K562 (cell line): ENCODE measurements around the gene ANO2. TPM values are rescaled to one million over a fixed set of nuclear protein-coding genes. Genes with fewer than 3 reads are reported as not detected.

Experiments used
- ATAC-seq: fragments of 200-7000 bp; cut with Tn5 transposase; 3 replicates; pipeline ENCODE4 v1.9.1; 2020; ENCODE audit warnings: moderate library complexity
- BruUV-seq: library from RNA; stranded (reverse); fragments of 400-500 nt; replicated peaks from 2 replicates; lab custom pipeline; 2021; lab: Mats Ljungman, UMichigan
- CTCF ChIA-PET: fragments of 300-600 bp; formaldehyde crosslinking; extraction: SDS; loops from one replicate; lab custom pipeline; 2021; ENCODE audit warnings: low intra/inter-chr PET ratio; lab: Yijun Ruan, JAX
- POLR2A ChIA-PET: fragments of 300-600, 350-650 bp; sonication (Branson Sonifier 250); formaldehyde crosslinking; extraction: SDS; loops from one replicate; lab custom pipeline; 2021; ENCODE audit warnings: antibody characterized with exemption, inconsistent platforms; lab: Yijun Ruan, JAX
- DNase-seq, 4 experiments: peaks; one replicate each; pipeline versions ENCODE4 v3.0.0 to v3.0.0-alpha.2; 2011 to 2018; ENCODE audit warnings: low spot score in 3 of 4, mixed read lengths in 3 of 4; ENCODE audit errors: extremely low read depth in 1 of 4
- FAIRE-seq: peaks from 2 replicates; lab custom pipeline; 2011; peaks lifted over from hg19 to GRCh38; lab: Jason Lieb, UNC
- H2AFZ ChIP-seq: 2 replicates; pipeline ENCODE4 v1.6.0; 2011; ENCODE audit warnings: low read depth, low read length, control low read depth, inconsistent platforms
- H3K27ac ChIP-seq: fragments of 200-600 bp; 3 replicates; pipeline ENCODE4 v1.8.0; 2011; ENCODE audit warnings: low read depth, mild to moderate bottlenecking, control low read depth, inconsistent platforms, low read length, moderate library complexity, mixed read lengths; ENCODE audit errors: extremely low read depth
- H3K27me3 ChIP-seq, 2 experiments: fragments of 300-600 bp in 1 of 2; 2 replicates in 1 of 2; 3 replicates in 1 of 2; pipeline versions ENCODE4 v1.6.0 to v1.8.0; 2011; ENCODE audit warnings: inconsistent platforms in 2 of 2, low read length in 2 of 2, mild to moderate bottlenecking in 1 of 2, mixed read lengths in 1 of 2, moderate library complexity in 1 of 2; ENCODE audit not compliant: control insufficient read depth in 2 of 2, insufficient read depth in 2 of 2
- H3K36me3 ChIP-seq: fragments of 300-600 bp; 3 replicates; pipeline ENCODE4 v1.8.0; 2011; ENCODE audit warnings: mild to moderate bottlenecking, low read length, inconsistent platforms; ENCODE audit not compliant: control insufficient read depth, insufficient read depth
- H3K4me1 ChIP-seq, 2 experiments: fragments of 200-600 bp in 1 of 2; replicated peaks in 1 of 2; 2 replicates in 1 of 2; 3 replicates in 1 of 2; pipeline versions ENCODE4 v1.5.1 to v1.8.0; 2011; ENCODE audit warnings: inconsistent platforms in 2 of 2, low read length in 2 of 2, mild to moderate bottlenecking in 1 of 2, mixed read lengths in 1 of 2, moderate library complexity in 1 of 2; ENCODE audit not compliant: control insufficient read depth in 2 of 2, insufficient read depth in 2 of 2
- H3K4me2 ChIP-seq: 2 replicates; pipeline ENCODE4 v1.6.1; 2011; ENCODE audit warnings: low read length, control low read depth, inconsistent platforms, mixed read lengths; ENCODE audit not compliant: insufficient read depth
- H3K4me3 ChIP-seq: fragments of 200-600 bp; sonication (generic), shearing (Covaris generic); 2 replicates; pipeline ENCODE4 v1.5.1; 2016; ENCODE audit warnings: control low read depth, inconsistent platforms
- H3K79me2 ChIP-seq: fragments of 200-600 bp; 3 replicates; pipeline ENCODE4 v1.8.0; 2011; ENCODE audit warnings: low read length, inconsistent platforms; ENCODE audit not compliant: control insufficient read depth, insufficient read depth
- H3K9ac ChIP-seq, 2 experiments: 2 replicates each; pipeline versions ENCODE4 v1.6.0 to v1.6.1; 2011; ENCODE audit warnings: low read depth in 2 of 2, low read length in 2 of 2, control low read depth in 1 of 2, inconsistent platforms in 1 of 2, mild to moderate bottlenecking in 1 of 2, mixed read lengths in 1 of 2; ENCODE audit not compliant: insufficient read depth in 1 of 2
- H3K9me1 ChIP-seq: one replicate; pipeline ENCODE4 v1.6.0; 2011; ENCODE audit warnings: inconsistent platforms, mild to moderate bottlenecking, low read length, moderate library complexity; ENCODE audit not compliant: control insufficient read depth, insufficient read depth
- H3K9me3 ChIP-seq: replicated peaks from 2 replicates; pipeline ENCODE4 v1.5.1; 2011; ENCODE audit warnings: low read depth, low read length, inconsistent platforms; ENCODE audit not compliant: control insufficient read depth, insufficient read depth
- H4K20me1 ChIP-seq: replicated peaks from 2 replicates; pipeline ENCODE4 v1.6.1; 2011; ENCODE audit warnings: low read length, inconsistent platforms, mixed read lengths; ENCODE audit not compliant: control insufficient read depth, insufficient read depth
- ARID3B ChIP-seq: fragments of 250-450 bp; sonication (Bioruptor Pico); IDR thresholded peaks from 2 replicates; pipeline ENCODE4 v1.4.0; 2020; ENCODE audit warnings: borderline replicate concordance
- EP400 ChIP-seq: fragments of 450-650 bp; IDR thresholded peaks from 2 replicates; pipeline ENCODE4 v1.6.1; 2017; ENCODE audit warnings: antibody characterized with exemption, mild to moderate bottlenecking, moderate library complexity
- KLF10 ChIP-seq: fragments of 250-450 bp; sonication (Bioruptor Pico); IDR thresholded peaks from 2 replicates; pipeline ENCODE4 v1.6.1; 2021; ENCODE audit warnings: matching md5 sums
- MAFF ChIP-seq: IDR thresholded peaks from 2 replicates; pipeline ENCODE4 v1.6.1; 2012; ENCODE audit warnings: low read length, improper control_type of control experiment
- MBD1 ChIP-seq: fragments of 250-450 bp; sonication (Bioruptor Pico); IDR thresholded peaks from 2 replicates; pipeline ENCODE4 v1.8.0; 2022; ENCODE audit warnings: inconsistent platforms
- PRPF4 ChIP-seq: fragments of 200-400 bp; formaldehyde crosslinking; IDR thresholded peaks from one replicate; pipeline ENCODE4 v1.6.1; 2017; ENCODE audit warnings: low read length, low read depth, mild to moderate bottlenecking; ENCODE audit not compliant: insufficient read depth, poor library complexity, severe bottlenecking
- RAD51 ChIP-seq: fragments of 450-650 bp; IDR thresholded peaks from 2 replicates; pipeline ENCODE4 v1.7.1; 2016; ENCODE audit warnings: low read depth, mild to moderate bottlenecking, borderline replicate concordance
- ZSCAN29 ChIP-seq: fragments of 450-650 bp; IDR thresholded peaks from 2 replicates; pipeline ENCODE4 v1.6.1; 2017
- WGBS: fragments of 100-300 bp; shearing (Covaris generic); methylation state at CpG from one replicate; pipeline ENCODE4 v1.1.6; 2016; ENCODE audit warnings: low coverage, mixed read lengths; ENCODE audit not compliant: insufficient coverage; ENCODE audit errors: missing lambda C conversion rate; 5-methylcytosine and 5-hydroxymethylcytosine counted together
- in situ Hi-C: fragments of 300-500 bp; cut with MboI; formaldehyde crosslinking; loops from 4 replicates; pipeline ENCODE4 v1.15.0; 2018; ENCODE audit warnings: inconsistent platforms, mixed read lengths
- intact Hi-C: fragments of 100-400 bp; cut with micrococcal nuclease; formaldehyde crosslinking; loops from 2 replicates; pipeline ENCODE4 v1.14.2; 2022
- polyA plus RNA-seq, 8 experiments: library from polyadenylated mRNA; depleted of rRNA in 4 of 8; stranded (reverse) in 5 of 8; unstranded in 3 of 8; fragments of >200 nt; fragmentation: Nextera tagmentation in 2 of 8; fragmentation: Illumina TruSeq in 1 of 8; extraction: Ambion mirVana in 2 of 8; extraction: Trizol in 1 of 8; gene quantifications; 2 replicates each; pipeline versions ENCODE4 v1.2.1 to v1.2.3, GENCODE V29; 2011 to 2014; ENCODE audit warnings: inconsistent platforms in 1 of 8, missing spikeins in 1 of 8
- total RNA-seq, 7 experiments: library from RNA; depleted of rRNA in 6 of 7; stranded (reverse); fragments of >200 nt in 6 of 7; fragmentation: Illumina TruSeq in 2 of 7; extraction: Trizol in 2 of 7; gene quantifications; 2 replicates each; pipeline versions ENCODE4 v1.2.1 to v1.2.3, GENCODE V29; 2011 to 2021; ENCODE audit warnings: low replicate concordance in 1 of 7
- TF ChIP-seq, protein P1 (sequence below): fragments of 450-650 bp; formaldehyde crosslinking; IDR thresholded peaks from 2 replicates; pipeline ENCODE4 v1.4.0; 2022; ENCODE audit warnings: mild to moderate bottlenecking, moderate library complexity

ANO2 gene
- total and polyA plus RNA-seq, 9 of the 15 experiments (the other 6 are each of a cell fraction or from before 2014, with no cell fraction given): 0.64 TPM; not detected in 8

- Histone ChIP-seq H3K27ac (no peak overlapping the region), H3K9ac (no peak overlapping the region), H4K20me1 (peaks cover 4% of the 10 kb centered on the region; the same call in 1 of the 2 replicates), H3K9me1 (no peaks in the 10 kb centered on the region), H3K9me3 (no peaks in the 10 kb centered on the region), H3K4me2 (no peak overlapping the region), H3K27me3 (peaks cover 0 to 28% of the 10 kb centered on the region in 2 experiments; a peak in 4 of 5 replicates), H2AFZ (no peak overlapping the region), H3K4me1 (no peaks in the 10 kb centered on the region), H3K4me3 (no peak overlapping the region), H3K36me3 (no peaks in the 10 kb centered on the region), H3K79me2 (no peaks in the 10 kb centered on the region)
- ATAC-seq: no peak
- POLR2A ChIA-PET: no interaction called here
- BruUV-seq: no TSS peak
- 0% methylated on average over 6 of the region's 7 CpGs for WGBS
- FAIRE-seq: no peak
- in situ Hi-C loops: no loop called here
- intact Hi-C loops: no loop called here
- DNase-seq: no peak
- CTCF ChIA-PET: no interaction called here
- TF ChIP-seq KLF10 (CRISPR knock-in tag) (no peak), ZSCAN29 (no peak), RAD51 (no peak), PRPF4 (no peak), EP400 (no peak), MAFF (no peak), MBD1 (no peak), ARID3B (no peak)
- TF ChIP-seq, protein P1, sequence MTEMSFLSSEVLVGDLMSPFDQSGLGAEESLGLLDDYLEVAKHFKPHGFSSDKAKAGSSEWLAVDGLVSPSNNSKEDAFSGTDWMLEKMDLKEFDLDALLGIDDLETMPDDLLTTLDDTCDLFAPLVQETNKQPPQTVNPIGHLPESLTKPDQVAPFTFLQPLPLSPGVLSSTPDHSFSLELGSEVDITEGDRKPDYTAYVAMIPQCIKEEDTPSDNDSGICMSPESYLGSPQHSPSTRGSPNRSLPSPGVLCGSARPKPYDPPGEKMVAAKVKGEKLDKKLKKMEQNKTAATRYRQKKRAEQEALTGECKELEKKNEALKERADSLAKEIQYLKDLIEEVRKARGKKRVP: no peak
Measured at GRCh38 chr12:5924342-5924741, 20.7 kb downstream of the ANO2 start.
